ENCODE data around the gene PPBP. TPM values are rescaled to one million over a fixed set of nuclear protein-coding genes. Genes with fewer than 3 reads are reported as not detected.

Gene PPBP
- total RNA-seq, 2 experiments from 2014 or later = not detected

DNA sequence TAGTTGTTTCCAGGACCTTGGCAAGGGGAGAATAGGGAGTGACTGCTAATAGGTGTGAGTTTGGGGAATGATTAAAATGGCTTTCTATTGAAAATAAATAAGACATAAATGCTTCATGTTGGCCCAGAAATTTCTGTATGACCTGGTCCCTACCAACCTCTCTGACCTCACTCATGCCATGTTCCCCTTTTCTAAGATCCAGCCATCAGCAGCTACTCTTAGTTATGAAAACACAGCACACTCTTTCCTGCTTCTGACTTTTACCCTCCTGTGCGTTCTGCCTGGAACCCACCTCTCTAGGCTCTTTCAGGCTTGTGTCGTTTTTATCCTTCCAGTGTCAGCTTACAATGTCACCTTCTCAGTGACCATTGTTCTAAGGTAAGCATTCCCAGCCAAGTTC is 25.3 kb upstream of the PPBP start:
- Mint-ChIP-seq H3K4me3 (no peak overlapping the region), H3K27ac (no peak overlapping the region), H3K27me3 (no peaks in the 10 kb centered on the region), H3K36me3 (ENCODE audit: low read depth) (peaks cover 2% of the 10 kb centered on the region), H3K9me3 (no peaks in the 10 kb centered on the region), H3K4me1 (peaks cover 19% of the 10 kb centered on the region)
- DNase-seq = no peak
- POLR2A ChIA-PET = no interaction called here
- CTCF ChIA-PET = interaction anchor here (1.0 kb wide), 1 partner anchor 1711 kb away, joined by 3 read pairs; no protein-coding TSS in a partner anchor

DNA sequence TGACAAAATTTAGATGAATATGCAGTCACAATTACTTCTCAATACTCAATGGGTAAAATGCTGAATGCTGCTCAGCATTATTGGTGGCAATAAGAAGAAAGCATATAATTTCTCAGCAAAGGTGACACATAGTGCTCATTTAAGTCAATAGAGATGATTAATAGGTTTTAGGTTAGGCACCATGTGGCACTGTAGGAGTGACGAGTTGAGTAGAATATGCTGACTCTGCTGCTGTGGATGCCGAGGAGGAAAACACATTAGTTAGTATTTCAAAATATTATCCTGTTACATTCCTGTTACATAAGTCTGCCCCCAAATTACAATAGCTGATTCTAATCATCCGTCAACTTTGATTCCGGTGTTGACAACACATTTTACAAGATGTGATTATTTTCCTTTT is 24.1 kb upstream of the PPBP start:
- Mint-ChIP-seq H3K27me3 (no peaks in the 10 kb centered on the region), H3K4me1 (peaks cover 19% of the 10 kb centered on the region), H3K9me3 (no peaks in the 10 kb centered on the region), H3K4me3 (no peak overlapping the region), H3K27ac (no peak overlapping the region), H3K36me3 (ENCODE audit: low read depth) (peaks cover 2% of the 10 kb centered on the region)
- ChIA-PET POLR2A (no interaction called here), CTCF (no interaction called here)
- no peak for DNase-seq

DNA sequence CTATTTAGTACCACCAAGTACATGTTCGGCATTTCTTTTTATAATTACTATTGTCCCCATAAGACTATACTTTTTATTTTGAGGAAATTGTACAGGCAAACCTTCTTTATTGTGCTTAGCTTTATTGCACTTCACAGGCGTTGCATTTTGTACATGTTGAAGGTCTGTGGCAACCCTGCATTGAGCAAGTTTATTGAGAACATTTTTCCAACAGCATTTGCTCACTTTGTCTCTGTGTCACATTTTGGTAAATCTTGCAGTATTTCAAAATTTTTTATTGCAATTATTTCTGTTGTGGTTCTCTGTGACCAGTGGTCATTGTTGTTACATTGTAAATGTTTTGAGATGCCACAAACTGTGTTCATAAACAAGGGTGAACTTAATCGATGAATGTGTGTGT is 21.3 kb upstream of the PPBP start:
- H3K4me1 Mint-ChIP-seq = no peaks in the 10 kb centered on the region
- H3K27me3 Mint-ChIP-seq = no peaks in the 10 kb centered on the region
- DNase-seq = no peak
- no peak overlapping the region for H3K27ac Mint-ChIP-seq
- ChIA-PET CTCF (no interaction called here), POLR2A (no interaction called here)
- H3K4me3 Mint-ChIP-seq = no peak overlapping the region
- no peaks in the 10 kb centered on the region for H3K36me3 Mint-ChIP-seq (ENCODE audit: low read depth)
- H3K9me3 Mint-ChIP-seq = no peaks in the 10 kb centered on the region

DNA sequence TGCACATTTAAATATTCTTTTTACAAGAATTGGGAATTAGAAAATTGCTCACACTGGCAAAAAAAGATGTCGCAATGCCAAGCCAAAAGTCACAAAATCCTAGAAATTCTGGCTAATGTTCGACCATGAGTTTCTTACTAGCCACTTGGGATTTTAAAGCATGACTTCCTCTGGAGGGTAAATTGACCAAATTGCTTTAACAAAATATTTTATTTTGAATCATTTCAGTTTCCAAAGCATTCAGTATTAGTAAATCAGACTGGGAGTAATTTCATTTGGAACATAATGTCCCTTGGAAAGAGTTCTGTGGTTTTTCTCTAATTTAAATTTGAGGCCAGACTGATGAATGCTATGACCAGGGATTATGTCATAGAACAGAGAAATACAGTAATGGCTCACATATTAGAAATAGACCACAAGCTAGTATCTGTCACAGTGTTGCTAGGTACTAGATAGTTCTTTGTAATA is 18.1 kb upstream of the PPBP start:
- Mint-ChIP-seq H3K27me3 (peaks cover 2% of the 10 kb centered on the region), H3K36me3 (ENCODE audit: low read depth) (no peaks in the 10 kb centered on the region), H3K4me3 (no peak overlapping the region)

DNA sequence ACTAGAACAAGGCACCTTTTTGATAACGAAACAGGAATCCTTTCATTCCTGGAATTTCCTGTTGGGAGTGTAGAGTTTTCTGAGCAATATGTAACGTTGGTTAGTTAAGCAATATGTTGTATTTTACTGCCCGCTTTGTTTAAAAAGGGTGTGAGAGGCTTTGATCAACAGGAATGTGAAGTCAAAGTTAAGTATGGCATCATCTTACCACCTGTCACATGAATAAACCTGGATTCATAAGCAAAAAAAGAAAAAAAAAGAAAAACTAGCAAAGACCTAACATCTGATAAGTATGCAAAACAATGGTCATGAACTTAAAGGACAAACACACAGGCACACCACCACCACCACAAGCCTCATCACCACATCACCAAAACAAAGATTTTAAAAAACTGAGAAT is 17.5 kb upstream of the PPBP start:
- no peak overlapping the region for H3K4me3 Mint-ChIP-seq
- H3K36me3 Mint-ChIP-seq (ENCODE audit: low read depth) = no peaks in the 10 kb centered on the region
- H3K27ac Mint-ChIP-seq = no peak overlapping the region
- POLR2A ChIA-PET = no interaction called here
- no peak for DNase-seq
- H3K9me3 Mint-ChIP-seq = no peaks in the 10 kb centered on the region
- no peaks in the 10 kb centered on the region for H3K4me1 Mint-ChIP-seq
- peaks cover 2% of the 10 kb centered on the region for H3K27me3 Mint-ChIP-seq
- CTCF ChIA-PET = no interaction called here

More for the DNA sequence above, 18.1 kb upstream of the PPBP start:
- ChIA-PET POLR2A (no interaction called here), CTCF (no interaction called here)
- no peak for DNase-seq
- no peaks in the 10 kb centered on the region for H3K4me1 Mint-ChIP-seq
- no peaks in the 10 kb centered on the region for H3K9me3 Mint-ChIP-seq
- no peak overlapping the region for H3K27ac Mint-ChIP-seq

DNA sequence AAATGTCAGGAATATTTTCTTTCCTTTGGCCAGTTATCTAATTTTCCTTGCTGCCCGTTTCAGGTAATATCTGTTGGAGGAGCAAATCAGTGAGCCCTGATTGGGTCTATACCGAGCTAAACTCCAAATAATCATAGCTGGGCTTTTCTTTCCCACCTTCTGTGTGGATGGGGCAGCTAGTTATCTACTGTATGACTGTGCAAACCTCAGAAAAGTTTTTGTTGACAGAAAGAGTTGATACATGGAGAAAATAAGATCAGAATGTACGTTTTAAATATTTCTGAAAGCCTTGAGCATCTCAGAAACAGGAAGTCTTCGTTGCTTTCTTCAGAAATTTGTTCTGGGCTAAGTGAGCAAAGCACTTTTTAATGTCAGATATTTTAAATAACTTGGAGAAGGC is 16.7 kb upstream of the PPBP start:
- CTCF ChIA-PET = no interaction called here
- Mint-ChIP-seq H3K4me1 (no peaks in the 10 kb centered on the region), H3K27me3 (peaks cover 2% of the 10 kb centered on the region), H3K27ac (no peak overlapping the region), H3K4me3 (no peak overlapping the region), H3K36me3 (ENCODE audit: low read depth) (no peaks in the 10 kb centered on the region), H3K9me3 (no peaks in the 10 kb centered on the region)
- POLR2A ChIA-PET = no interaction called here
- no peak for DNase-seq

DNA sequence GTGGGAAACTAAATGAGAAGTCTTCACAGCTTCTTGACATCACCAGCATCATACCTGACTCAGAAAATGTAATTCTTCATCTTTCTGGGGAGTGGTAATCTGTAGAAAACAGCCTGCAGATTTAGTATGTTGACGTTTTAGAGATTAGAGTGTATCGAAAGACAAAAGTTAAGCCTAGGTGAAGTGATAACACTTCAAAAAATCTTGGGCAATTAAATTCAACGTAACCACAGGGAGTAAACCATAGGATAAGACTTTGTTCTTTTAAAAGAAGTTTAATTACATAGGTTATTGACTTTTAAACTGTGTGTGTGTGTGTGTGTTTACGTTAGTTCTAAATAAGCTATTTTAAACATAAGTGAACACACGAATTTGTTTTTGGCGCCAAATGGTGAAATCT is 12.3 kb upstream of the PPBP start:
- CTCF ChIA-PET = no interaction called here
- no peaks in the 10 kb centered on the region for H3K9me3 Mint-ChIP-seq
- H3K27me3 Mint-ChIP-seq = peaks cover 23% of the 10 kb centered on the region
- no peak for DNase-seq
- POLR2A ChIA-PET = interaction anchor here (0.6 kb wide), 1 partner anchor 18 kb away, joined by 3 read pairs; no protein-coding TSS in a partner anchor
- no peak overlapping the region for H3K27ac Mint-ChIP-seq
- no peaks in the 10 kb centered on the region for H3K36me3 Mint-ChIP-seq (ENCODE audit: low read depth)
- no peak overlapping the region for H3K4me3 Mint-ChIP-seq
- no peaks in the 10 kb centered on the region for H3K4me1 Mint-ChIP-seq

DNA sequence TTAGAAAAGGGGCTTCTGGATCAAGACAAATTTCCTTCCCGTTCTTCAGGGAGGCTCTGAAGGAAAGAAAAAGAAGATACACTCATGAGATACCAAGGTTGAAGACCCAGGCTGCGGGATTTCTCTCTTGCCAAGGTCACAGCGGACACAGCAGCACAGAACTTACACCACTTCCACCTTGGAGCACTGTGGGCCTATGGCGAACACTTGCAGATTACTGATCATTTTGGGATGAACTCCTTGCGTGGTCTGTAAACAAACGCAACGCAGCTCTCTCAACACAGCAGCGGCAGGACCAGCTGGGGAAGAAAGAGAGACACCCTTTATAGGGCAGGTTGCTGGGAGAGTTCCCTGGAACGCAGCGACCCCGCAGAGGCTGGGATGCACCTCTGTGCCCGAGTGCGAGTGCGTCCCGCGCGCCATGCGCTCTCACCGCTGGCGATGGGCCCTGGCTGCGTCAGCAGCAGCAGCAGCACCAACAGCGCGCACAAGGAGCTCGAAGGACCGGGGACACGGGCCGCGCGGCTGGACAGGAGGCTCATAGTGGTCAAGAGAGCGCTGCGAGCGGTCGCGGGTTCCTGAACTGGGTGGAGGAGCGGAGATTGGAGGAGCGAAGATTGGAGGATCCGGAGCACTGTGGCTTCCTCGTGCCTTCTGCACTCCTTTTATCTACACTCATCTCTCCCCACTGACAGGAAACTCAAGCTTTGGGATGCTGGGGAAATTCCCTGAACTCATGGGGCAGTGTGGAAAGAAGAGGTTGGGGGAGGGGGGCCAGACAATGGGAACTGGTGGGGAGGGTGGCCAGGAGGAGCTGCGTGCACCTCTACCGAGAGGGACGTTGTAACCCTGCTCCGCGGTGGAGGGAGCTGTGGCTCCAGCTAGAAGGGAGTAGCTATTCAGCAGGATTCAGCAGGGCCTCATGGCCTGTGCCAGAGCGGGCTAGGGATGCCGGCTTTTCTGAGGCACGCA is 10.3 kb upstream of the PPBP start, which contains the start of gene CXCL5:
TSS of gene CXCL5 (minus strand) at position 638 of the 972 bp plus-strand sequence. CDS start at position 542, 96 bp downstream.
- no peaks in the 10 kb centered on the region for H3K4me1 Mint-ChIP-seq
- H3K4me3 Mint-ChIP-seq = no peak within 1 kb of the TSS
- ChIA-PET POLR2A (no interaction called here), CTCF (no interaction called here)
- H3K27me3 Mint-ChIP-seq = peaks cover 24% of the 10 kb centered on the region
- DNase-seq = no peak
- no peaks in the 10 kb centered on the region for H3K9me3 Mint-ChIP-seq
- no peaks in the 10 kb centered on the region for H3K36me3 Mint-ChIP-seq (ENCODE audit: low read depth)
- H3K27ac Mint-ChIP-seq = no peak within 1 kb of the TSS

DNA sequence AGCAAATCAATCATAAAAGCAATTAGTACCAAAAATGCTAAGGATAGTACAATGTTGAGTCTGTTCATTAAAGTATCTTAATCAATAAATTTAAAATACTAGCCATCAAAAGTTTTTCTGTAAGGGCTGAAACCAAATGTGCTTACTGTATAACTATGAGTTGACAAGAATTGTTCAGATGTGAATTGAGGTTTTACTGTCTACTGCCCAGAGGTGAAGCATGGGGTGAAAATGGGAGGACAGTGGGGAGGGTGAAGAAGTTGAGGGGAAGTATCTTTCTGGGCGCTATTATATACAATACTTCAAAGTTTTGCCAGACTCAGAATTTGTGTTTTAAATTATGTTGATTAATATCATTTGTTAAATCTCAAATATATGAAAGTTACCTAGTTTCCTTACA is 4.1 kb upstream of the PPBP start:
- no peaks in the 10 kb centered on the region for H3K36me3 Mint-ChIP-seq (ENCODE audit: low read depth)
- no peaks in the 10 kb centered on the region for H3K9me3 Mint-ChIP-seq
- no peak overlapping the region for H3K27ac Mint-ChIP-seq
- ChIA-PET CTCF (no interaction called here), POLR2A (no interaction called here)
- H3K4me1 Mint-ChIP-seq = no peaks in the 10 kb centered on the region
- H3K27me3 Mint-ChIP-seq = peaks cover 2% of the 10 kb centered on the region
- H3K4me3 Mint-ChIP-seq = no peak overlapping the region
- DNase-seq = no peak

DNA sequence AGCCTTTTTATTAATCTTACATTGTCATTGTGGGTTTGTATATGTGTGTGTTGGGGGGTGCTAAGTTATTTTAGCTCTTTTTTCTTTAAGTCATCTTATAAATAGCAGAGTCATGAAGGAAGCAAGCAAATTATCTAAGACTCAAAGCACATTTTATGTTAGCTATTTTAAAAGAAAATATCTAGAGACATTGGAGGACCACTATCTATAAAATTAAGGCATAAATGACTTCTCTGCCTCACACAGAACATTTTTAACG is 3.7 kb upstream of the PPBP start:
- peaks cover 2% of the 10 kb centered on the region for H3K27me3 Mint-ChIP-seq
- H3K27ac Mint-ChIP-seq = no peak overlapping the region
- POLR2A ChIA-PET = no interaction called here
- H3K36me3 Mint-ChIP-seq (ENCODE audit: low read depth) = no peaks in the 10 kb centered on the region
- DNase-seq = no peak
- no peaks in the 10 kb centered on the region for H3K4me1 Mint-ChIP-seq
- CTCF ChIA-PET = no interaction called here
- no peak overlapping the region for H3K4me3 Mint-ChIP-seq
- no peaks in the 10 kb centered on the region for H3K9me3 Mint-ChIP-seq

DNA sequence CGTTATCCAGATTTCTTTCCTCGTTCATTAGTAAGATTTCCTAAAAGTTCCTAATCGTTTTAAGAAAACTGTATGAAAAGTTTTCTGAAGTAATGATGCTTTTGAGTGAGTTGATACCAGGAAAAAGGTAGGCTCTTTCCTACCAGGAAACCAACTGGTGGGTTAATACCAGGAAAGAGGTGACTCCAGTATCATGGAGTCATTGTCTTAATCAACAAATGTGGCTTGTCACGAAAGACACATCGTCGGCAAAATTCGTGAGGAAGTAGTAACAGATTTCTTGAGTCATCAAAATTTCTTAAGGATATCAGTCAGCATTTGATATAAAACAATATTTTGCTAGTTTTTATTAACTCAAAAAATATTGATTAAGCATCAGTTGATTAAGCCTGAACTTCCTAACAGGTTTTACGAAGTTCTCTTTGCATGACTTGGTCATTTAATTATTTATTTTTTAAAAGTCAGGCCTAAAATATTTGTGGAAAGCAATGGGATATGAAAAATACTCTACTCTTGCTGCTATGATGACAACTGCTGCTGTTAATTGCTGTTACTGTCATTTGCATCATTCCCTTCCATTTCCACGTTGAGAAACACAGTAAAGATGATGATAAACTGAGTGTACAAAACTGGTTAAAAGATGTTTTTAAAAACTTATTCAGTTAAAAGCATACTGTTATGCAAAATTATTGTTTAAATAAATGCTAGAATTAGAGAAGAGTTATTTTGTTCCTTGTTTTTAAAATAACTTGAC is 3.2 kb upstream of the PPBP start:
- POLR2A ChIA-PET = no interaction called here
- H3K4me1 Mint-ChIP-seq = no peaks in the 10 kb centered on the region
- H3K27me3 Mint-ChIP-seq = peaks cover 2% of the 10 kb centered on the region
- H3K4me3 Mint-ChIP-seq = no peak overlapping the region
- H3K36me3 Mint-ChIP-seq (ENCODE audit: low read depth) = no peaks in the 10 kb centered on the region
- CTCF ChIA-PET = no interaction called here
- H3K9me3 Mint-ChIP-seq = no peaks in the 10 kb centered on the region
- DNase-seq = no peak
- H3K27ac Mint-ChIP-seq = no peak overlapping the region

DNA sequence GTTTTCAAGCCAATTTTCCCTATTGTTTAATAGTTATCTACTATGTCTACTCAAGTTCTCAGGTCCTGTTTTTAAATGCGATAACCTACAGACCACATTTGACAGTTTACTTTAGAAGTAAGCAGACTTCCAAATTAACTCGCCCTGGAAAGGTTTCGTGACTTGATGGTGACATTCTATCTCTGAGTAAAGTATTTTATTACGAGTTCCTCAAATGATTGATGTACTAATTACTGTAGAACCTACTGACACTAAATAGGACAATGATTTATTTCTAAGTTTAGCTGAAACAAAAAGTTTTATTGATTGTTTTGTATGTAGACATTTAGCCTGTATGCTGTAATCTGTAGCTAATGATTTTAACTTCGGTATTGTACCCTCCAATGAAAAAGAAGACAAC is 1.9 kb upstream of the PPBP start:
- no peaks in the 10 kb centered on the region for H3K4me1 Mint-ChIP-seq
- no peaks in the 10 kb centered on the region for H3K36me3 Mint-ChIP-seq (ENCODE audit: low read depth)
- CTCF ChIA-PET = no interaction called here
- no peaks in the 10 kb centered on the region for H3K9me3 Mint-ChIP-seq
- H3K4me3 Mint-ChIP-seq = no peak overlapping the region
- peaks cover 2% of the 10 kb centered on the region for H3K27me3 Mint-ChIP-seq
- H3K27ac Mint-ChIP-seq = no peak overlapping the region
- POLR2A ChIA-PET = no interaction called here
- DNase-seq = no peak

DNA sequence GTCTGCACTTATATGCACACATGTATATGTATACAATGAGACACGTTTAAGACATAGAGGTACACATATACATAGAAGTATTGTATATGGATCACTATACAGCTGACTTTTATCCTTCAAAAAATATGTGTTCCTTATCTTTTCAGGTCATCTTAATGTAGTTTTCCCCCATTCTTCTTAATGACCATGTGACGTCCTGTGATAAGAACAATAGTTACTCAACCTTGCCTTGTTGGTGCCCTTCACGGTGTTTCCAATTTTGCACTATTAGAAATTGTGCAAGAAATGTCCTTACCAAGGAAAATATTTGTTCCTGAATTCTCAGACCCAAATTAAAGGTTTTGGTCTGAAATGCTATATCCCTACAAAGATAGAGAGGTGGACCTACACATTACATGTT is 1.0 kb upstream of the PPBP start:
- no peaks in the 10 kb centered on the region for H3K4me1 Mint-ChIP-seq
- no peaks in the 10 kb centered on the region for H3K9me3 Mint-ChIP-seq
- no peak for DNase-seq
- H3K36me3 Mint-ChIP-seq (ENCODE audit: low read depth) = no peaks in the 10 kb centered on the region
- no peak overlapping the region for H3K27ac Mint-ChIP-seq
- ChIA-PET CTCF (no interaction called here), POLR2A (no interaction called here)
- H3K27me3 Mint-ChIP-seq = no peaks in the 10 kb centered on the region
- H3K4me3 Mint-ChIP-seq = no peak overlapping the region

DNA sequence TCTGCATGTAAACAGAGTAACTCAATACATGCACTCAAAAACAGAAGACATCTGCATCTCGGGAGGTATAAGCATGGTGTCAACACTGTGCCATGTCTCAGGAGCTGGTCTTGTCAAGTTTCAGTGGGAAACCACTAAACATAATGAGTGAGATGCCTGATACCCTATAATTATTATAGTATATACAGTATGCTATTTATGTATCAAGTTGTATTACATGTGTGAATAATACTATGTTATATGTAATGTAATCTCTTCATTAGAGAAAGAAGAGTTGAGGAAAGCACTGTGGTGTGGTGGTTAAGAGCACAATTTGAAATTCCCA is 2.5 kb downstream of the PPBP start:
- H3K27ac Mint-ChIP-seq = no peak overlapping the region
- H3K4me1 Mint-ChIP-seq = no peaks in the 10 kb centered on the region
- no peaks in the 10 kb centered on the region for H3K9me3 Mint-ChIP-seq
- CTCF ChIA-PET = no interaction called here
- H3K27me3 Mint-ChIP-seq = no peaks in the 10 kb centered on the region
- POLR2A ChIA-PET = no interaction called here
- no peak for DNase-seq
- no peaks in the 10 kb centered on the region for H3K36me3 Mint-ChIP-seq (ENCODE audit: low read depth)
- H3K4me3 Mint-ChIP-seq = no peak overlapping the region
